HG03066 (cell line): ENCODE measurements around the gene SETD1A.

Source experiments
- ATAC-seq: cut with Tn5 transposase; IDR thresholded peaks from one replicate; pipeline ENCODE4 v1.9.1; 2021; ENCODE audit warnings: low read depth; ENCODE audit not compliant: unreplicated experiment

SETD1A gene

DNA sequence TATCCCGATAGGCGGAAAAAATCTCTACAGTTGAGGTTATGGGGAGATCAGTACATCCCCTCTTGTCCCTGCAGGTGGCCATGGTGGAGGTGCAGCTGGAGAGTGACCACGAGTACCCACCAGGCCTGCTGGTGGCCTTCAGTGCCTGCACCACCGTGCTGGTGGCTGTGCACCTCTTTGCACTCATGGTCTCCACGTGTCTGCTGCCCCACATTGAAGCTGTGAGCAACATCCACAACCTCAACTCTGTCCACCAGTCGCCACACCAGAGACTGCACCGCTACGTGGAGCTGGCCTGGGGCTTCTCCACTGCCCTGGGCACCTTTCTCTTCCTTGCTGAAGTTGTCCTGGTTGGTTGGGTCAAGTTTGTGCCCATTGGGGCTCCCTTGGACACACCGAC, 4.4 kb upstream of the SETD1A start:
- ATAC-seq = no peak

DNA sequence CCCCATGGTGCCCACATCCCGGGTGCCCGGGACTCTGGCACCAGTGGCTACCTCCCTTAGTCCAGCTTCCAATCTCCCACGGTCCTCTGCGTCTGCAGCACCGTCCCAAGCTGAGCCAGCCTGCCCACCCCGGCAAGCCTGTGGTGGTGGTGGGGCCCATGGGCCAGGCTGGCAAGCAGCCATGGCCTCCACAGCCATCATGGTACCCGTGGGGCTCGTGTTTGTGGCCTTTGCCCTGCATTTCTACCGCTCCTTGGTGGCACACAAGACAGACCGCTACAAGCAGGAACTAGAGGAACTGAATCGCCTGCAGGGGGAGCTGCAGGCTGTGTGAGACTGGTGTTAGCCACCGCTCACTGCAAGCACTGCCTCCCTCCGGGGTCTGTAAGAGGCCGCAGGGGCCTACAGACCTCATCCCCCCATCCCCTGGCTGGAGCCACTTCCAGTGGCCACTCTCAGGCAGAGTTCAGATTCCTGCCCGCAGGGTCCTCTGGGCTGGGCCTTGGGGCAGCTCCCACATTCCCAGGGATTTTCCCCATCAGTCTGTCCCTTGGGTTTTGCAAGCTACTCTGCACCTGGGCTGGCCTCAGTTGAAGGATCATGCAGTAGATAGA, 3.9 kb upstream of the SETD1A start:
- ATAC-seq = no peak

DNA sequence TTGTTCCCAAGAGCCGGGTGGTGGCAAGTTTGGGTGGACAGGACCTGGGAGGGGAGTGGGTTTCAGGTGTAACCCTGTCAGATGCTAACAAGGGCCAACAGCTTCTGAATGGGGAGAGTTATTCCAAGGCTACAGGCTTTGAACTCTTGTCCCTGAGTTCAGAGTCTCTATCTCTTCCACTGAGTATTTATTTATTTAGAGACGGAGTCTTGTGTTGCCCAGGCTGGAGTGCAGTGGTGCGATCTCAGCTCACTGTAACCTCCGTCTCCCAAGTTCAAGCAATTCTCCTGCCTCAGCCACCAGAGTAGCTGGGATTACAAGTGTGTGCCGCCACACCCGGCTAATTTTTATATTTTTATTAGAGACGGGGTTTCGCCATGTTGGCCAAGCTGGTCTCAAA, 2.6 kb upstream of the SETD1A start:
- ATAC-seq = no peak

DNA sequence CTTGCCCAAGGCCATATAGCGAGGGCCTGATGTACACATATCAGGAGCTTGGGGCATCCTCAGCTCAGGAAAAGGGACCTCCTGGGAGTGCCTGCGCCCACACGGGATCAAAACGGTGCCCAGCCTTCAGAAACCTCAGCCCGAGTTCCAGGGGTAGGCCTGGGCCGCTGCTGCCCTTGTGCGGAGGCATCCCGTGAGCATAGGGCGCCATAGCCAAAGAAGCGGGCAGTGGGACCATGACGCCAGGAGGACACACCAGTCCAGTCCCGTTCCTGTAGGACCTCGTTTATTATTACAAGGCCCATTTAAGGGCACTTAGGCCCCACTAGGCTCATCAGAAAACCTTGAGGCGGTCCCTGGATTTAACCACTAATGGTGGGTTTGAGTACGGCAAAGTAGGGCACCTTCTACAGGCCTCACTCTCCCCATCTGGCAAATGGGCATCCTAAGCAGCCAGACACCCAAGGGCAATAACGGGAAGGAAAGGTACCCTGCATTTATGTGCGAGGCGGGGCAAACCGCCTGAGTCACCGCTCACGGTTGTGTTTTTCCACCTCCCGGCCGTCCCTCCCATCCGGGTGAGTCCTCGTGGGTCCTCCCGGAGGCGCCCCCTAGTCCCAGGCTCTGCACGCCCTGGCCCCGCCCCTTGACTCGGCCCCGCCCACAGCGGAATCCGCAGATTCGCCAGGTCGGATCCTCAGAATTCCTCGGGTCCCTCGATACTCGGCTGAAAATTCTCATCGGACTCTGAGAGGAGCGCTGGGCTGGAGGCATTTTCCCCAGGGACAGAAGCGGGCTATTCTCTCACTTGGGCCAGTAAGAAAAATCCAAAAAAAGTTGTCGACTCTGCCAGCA, 726 bp upstream of the SETD1A start:
- ATAC-seq = peak; percentile 43

DNA sequence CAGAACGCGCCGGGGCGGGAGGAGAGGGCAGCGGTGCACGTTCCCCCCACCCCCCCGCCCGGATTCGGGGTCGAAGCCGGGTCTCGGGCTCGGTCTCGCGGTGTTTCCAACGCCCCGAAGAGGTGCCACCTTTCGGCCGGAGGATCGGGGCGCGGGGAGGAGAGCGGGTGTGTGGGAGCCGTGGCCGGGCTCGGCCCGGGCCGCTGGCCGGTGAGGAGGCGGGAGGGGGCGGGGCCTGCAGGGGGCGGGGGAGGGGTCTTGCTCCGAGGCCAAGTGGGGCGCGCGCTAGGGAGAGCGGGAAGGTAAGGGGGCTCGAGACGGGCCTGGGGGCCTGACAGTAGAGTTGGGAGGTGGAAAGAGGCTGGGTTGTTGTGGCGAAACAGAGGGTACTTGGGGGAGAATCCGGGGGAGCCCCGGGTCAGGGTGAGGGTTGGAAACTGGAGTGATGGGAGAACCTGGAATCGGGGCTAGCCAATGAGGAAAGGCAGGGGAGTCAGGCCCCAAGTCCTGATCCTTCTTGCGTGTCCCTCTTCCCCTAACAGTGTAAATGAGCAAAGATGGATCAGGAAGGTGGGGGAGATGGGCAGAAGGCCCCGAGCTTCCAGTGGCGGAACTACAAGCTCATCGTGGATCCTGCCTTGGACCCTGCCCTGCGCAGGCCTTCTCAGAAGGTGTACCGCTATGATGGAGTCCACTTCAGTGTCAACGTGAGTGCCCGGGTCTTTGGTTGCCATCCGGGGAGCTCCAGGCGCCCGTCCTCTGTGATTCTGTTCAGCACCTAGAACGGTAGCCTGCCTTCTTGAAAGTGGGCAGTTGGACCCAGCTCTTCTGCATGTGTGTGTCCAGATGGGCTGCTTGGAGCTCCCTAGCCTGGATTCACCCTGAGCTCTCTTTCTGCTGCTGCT, 873 bp downstream of the SETD1A start:
- peak; percentile 33 for ATAC-seq

DNA sequence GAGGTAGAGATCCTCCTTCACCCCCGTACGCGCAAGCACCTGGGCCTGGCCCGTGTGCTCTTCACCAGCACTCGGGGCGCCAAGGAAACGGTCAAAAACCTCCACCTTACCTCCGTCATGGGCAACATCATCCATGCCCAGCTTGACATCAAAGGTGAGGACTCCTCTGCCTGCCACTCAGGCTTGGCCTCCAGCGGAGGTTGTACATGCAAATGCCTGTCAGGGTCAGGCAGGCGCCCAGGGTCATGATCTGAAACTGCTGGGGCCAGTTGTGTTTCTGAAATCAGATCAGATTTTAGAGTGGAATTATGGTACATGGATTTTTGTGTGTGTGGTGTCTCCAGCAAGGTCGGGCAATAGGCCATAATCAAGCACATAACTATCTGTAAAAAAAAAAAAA, 3.8 kb downstream of the SETD1A start:
- no peak for ATAC-seq

DNA sequence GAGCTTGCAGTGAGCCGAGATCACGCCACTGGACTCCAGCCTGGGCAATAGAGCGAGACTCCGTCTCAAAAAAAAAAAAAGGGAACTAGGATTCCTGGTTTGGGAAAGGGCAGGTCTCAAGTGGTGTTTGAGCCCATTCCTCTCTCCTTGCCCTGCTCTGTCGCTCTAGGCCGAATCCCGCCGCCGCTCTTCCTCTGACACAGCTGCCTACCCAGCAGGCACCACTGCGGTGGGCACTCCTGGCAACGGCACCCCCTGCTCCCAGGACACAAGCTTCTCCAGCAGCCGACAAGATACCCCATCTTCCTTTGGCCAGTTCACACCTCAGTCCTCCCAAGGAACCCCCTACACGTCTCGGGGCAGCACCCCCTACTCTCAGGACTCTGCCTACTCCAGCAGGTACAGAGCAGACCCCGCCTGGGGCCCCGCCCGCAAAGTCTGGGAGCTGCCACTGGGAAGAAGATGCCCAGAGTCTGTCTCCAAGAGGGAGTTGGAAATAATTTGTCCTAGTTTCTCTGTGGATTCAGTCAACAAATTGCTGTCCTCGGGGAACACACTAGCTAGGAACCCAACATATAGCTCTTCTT, 6.5 kb downstream of the SETD1A start:
- no peak for ATAC-seq

DNA sequence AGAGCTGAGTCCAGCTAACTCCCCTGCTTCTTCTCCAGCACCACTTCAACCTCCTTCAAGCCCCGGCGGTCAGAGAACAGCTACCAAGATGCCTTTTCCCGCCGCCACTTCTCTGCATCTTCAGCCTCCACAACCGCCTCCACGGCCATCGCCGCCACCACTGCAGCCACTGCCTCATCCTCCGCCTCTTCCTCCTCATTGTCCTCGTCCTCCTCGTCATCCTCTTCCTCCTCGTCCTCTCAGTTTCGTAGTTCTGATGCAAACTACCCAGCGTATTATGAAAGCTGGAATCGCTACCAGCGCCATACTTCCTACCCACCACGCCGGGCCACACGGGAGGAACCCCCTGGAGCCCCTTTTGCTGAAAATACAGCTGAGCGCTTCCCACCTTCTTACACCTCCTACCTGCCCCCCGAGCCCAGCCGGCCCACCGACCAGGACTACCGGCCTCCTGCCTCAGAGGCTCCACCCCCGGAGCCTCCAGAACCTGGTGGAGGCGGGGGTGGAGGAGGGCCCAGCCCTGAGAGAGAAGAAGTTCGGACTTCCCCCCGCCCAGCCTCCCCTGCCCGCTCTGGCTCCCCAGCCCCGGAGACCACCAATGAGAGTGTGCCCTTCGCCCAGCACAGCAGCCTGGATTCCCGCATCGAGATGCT, 7.1 kb downstream of the SETD1A start:
- no peak for ATAC-seq

DNA sequence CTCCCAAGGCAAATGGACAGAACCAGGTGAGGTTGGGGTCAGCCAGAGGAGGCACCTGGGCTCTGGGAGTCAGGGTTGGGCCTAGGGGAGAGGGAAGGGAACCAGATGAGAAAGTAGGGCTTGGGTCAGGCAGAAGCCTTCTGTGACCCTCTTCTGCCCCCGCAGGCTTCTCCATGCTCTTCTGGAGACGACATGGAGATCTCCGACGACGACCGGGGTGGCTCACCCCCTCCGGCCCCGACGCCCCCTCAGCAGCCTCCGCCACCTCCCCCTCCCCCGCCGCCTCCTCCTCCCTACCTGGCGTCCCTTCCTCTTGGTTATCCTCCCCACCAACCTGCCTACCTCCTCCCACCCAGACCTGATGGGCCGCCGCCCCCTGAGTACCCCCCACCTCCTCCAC, 7.9 kb downstream of the SETD1A start:
- no peak for ATAC-seq

DNA sequence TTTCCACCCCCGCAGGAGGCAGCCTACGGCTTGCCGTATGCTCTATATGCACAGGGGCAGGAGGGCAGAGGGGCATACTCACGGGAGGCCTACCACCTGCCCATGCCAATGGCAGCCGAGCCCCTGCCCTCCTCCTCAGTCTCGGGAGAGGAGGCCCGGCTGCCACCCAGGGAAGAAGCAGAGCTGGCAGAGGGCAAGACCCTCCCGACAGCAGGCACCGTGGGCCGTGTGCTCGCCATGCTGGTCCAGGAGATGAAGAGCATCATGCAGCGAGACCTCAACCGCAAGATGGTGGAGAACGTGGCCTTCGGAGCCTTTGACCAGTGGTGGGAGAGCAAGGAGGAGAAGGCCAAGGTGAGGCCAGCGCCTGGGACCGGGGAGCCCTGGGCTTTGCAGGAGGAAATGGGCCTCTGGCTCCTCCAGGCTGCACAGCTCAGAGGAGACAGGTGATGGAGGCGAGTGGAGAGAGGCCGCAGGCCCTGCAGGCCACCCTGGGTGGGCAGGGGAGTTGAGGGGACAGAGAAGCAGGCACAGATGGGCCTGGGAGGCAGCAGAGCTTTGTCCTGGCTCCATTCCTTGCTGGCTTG, 8.6 kb downstream of the SETD1A start:
- no peak for ATAC-seq

DNA sequence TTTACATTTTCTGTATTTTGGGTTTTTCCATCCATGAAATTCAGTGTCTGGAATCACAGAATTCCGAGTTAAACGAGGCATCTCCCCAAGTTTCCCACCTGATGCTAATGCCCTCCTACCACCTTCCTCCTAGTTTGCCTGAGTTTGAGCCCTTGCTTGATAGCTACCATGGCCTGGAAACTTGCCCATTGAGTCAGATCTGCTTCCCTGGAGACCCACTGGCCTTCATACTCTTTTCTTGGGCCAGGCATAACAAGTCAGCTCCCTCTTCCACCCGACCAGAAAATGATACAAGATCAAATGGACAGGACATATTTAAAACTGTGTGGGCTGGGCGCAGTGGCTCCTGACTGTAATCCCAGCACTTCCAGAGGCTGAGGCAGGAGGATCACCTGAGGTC, 10.2 kb downstream of the SETD1A start:
- no peak for ATAC-seq

DNA sequence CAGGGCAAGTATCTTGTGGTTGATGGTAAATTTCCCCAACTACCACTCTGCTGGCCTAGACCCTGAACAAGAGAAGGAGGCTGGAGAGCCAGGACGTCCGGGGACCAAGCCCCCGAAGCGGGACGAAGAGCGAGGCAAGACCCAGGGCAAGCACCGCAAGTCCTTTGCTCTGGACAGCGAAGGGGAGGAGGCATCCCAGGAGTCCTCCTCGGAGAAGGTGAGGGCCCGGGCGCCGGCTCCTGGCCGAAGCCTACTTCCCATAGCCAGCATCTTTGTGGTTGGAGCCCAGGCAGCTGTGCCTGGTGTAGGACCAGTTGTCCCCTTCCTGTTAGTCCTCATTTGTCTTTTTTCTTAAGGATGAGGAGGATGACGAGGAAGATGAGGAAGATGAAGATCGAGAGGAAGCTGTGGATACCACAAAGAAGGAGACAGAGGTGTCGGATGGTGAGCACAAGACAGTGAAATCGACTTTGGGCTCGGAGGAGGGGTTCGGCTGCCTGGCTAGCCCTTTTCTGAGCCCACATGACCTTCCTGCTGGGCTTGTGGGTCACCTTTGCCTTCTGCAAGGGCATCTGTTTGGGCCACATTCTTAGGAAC, 11.8 kb downstream of the SETD1A start:
- no peak for ATAC-seq

DNA sequence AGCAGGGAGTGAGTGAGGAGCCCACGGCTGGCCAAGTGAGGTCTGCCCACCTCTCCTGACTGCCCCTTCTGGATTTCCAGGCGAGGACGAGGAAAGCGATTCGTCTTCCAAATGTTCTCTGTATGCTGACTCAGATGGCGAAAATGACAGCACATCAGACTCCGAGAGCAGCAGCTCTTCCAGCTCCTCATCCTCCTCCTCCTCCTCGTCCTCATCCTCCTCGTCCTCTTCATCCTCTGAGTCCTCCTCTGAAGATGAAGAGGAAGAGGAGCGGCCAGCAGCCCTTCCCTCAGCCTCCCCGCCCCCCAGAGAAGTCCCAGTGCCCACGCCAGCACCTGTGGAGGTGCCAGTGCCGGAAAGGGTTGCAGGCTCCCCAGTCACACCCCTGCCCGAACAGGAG, 13.7 kb downstream of the SETD1A start:
- ATAC-seq = no peak

DNA sequence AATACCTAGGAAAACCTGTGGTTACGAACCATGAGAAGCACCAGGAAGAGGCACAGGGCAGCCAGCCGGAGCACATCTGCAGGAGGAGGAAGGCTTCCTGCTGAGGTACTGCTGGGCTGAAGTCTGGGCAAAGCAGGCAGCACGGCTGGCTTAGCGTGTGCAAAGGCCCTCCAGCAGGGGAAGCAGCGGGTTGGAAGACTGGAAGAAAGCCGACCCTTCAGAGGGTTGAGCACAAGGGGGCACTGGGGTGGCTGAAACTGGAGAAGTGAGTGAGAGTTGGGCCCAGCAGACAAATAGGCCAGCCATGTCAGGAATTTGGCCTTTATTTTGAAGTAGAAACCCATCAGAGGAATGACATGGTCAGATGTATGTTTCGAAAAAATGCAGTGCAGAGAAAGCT, 15.3 kb downstream of the SETD1A start:
- ATAC-seq = no peak

DNA sequence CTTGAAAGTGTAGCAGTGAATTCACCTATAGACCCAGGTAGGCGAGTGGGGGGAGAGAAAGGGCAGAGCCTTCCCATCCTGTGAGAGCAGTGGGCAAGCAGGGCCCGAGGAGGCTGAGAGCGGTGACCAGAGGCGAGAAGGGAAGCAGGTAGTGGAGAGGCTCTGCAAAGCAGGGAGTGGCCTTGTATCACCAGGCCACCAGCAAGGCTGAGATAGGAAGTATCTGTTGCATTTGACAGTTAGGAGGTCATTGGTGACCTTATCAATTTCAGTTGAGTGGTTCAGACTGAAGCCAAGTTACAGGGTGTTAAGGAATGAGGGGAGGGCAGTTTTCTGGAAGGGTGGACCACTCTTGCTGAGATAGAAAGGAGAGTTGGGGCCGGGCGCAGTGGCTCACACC, 16.8 kb downstream of the SETD1A start:
- ATAC-seq = no peak

DNA sequence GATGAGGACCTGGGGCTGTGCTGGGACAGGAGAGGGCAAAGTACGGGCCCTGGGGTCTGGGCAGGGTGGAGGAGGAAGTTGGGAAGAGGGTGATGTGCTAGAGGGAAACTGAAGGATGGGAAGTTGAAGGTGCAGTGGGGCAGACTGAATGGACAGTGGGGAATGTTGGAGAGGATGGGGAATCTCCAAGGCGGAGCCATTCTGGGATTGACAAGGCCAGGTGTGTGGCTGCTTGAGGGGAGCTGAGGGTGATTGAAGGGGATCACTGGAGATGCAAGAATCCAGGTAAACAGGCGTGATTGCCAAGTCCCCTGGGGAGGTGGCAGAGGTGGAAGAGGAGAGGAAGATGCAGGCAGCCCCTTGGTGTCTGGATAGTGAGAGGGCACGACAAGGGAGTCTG, 18.9 kb downstream of the SETD1A start:
- no peak for ATAC-seq

DNA sequence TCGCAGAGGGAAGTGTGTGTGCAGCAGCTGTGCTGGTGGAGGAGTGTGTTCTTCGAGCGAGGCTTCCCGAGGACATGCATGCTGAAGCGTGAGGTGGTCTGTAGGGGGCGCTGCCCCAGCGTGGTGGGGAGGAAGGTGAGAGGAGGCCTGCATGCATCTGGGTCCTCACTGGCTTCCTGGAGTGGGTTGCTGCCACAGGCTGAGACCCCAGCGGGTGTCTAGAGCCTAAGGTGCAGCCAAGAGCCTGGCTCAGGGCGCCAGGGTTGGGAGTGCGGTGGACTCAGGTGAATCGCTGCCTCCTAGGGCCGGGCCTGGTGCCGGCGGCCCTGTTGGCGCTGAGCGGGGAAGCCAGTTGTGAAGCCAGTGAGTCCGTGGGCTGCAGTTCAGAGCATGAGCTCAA, 19.9 kb downstream of the SETD1A start:
- ATAC-seq = no peak

DNA sequence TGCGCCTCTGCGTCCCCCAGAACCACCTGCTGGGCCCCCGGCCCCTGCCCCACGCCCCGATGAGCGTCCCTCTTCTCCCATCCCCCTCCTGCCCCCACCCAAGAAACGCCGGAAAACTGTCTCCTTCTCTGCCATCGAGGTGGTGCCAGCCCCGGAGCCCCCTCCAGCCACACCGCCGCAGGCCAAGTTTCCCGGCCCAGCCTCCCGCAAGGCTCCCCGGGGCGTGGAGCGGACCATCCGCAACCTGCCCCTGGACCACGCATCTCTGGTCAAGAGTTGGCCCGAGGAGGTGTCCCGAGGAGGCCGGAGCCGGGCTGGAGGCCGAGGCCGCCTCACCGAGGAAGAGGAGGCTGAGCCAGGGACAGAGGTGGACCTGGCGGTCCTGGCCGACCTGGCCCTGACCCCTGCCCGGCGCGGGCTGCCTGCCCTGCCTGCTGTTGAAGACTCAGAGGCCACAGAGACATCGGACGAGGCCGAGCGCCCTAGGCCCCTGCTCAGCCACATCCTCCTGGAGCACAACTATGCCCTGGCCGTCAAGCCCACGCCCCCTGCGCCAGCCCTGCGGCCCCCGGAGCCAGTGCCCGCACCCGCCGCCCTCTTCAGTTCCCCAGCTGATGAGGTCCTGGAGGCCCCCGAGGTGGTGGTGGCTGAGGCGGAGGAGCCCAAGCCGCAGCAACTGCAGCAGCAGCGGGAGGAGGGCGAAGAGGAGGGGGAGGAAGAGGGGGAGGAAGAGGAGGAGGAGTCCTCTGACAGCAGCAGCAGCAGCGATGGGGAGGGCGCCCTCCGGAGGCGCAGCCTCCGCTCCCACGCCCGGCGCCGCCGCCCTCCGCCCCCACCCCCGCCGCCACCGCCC, 21.8 kb downstream of the SETD1A start:
- no peak for ATAC-seq

DNA sequence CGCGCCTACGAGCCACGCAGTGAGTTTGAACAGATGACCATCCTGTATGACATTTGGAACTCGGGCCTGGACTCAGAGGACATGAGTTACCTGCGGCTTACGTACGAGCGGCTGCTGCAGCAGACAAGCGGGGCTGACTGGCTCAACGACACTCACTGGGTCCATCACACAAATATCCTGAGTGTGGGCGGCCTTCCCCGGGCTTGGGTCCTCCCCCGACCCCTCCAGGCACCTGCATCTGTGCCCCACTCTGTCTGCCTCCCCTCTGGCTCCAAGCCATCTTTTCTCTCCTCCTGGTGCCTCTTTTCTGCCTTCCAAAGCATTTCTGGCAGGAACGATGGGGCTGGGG, 22.4 kb downstream of the SETD1A start:
- ATAC-seq = no peak
